HepG2 (cell line): Measurements from ENCODE around the gene NRSN2. TPM values are rescaled to one million over a fixed set of nuclear protein-coding genes. Genes with fewer than 3 reads are reported as not detected.

Experiments
- EZH2 ChIP-seq: conservative IDR thresholded peaks from 2 replicates; pipeline ENCODE4 v1.6.1; 2012; ENCODE audit warnings: mild to moderate bottlenecking, low read depth, low read length, moderate library complexity
- GPN1 ChIP-seq: sonication (generic); formaldehyde crosslinking; IDR thresholded peaks from 2 replicates; pipeline ENCODE4 v1.5.1; 2020; ENCODE audit warnings: missing genetic modification reagents, borderline replicate concordance
- MED13 ChIP-seq: sonication (generic); formaldehyde crosslinking; IDR thresholded peaks from 2 replicates; pipeline ENCODE4 v1.5.0; 2020; ENCODE audit warnings: missing genetic modification reagents
- MTF1 ChIP-seq: sonication (generic); formaldehyde crosslinking; IDR thresholded peaks from 2 replicates; pipeline ENCODE4 v1.5.0; 2020; ENCODE audit warnings: missing genetic modification reagents
- NR2F2 ChIP-seq: IDR thresholded peaks from 2 replicates; pipeline ENCODE4 v1.6.1; 2012; ENCODE audit warnings: low read depth, inconsistent platforms, borderline replicate concordance
- PCBP2 ChIP-seq: fragments of 200-400 bp; formaldehyde crosslinking; optimal IDR thresholded peaks from 2 replicates; pipeline ENCODE3; 2018; ENCODE audit warnings: low read length, low read depth; ENCODE audit not compliant: poor library complexity, severe bottlenecking
- SIN3A ChIP-seq: IDR thresholded peaks from 2 replicates; pipeline ENCODE4 v1.6.1; 2011; ENCODE audit warnings: low read depth, mild to moderate bottlenecking, control low read depth, low read length, borderline replicate concordance
- SKI ChIP-seq: fragments of 450-650 bp; IDR thresholded peaks from one replicate; pipeline ENCODE4 v1.6.1; 2018; ENCODE audit warnings: mild to moderate bottlenecking; ENCODE audit not compliant: partially characterized antibody
- THYN1 ChIP-seq: sonication (generic); formaldehyde crosslinking; IDR thresholded peaks from 2 replicates; pipeline ENCODE4 v1.8.1; 2023; ENCODE audit warnings: low read depth, mild to moderate bottlenecking, moderate library complexity, missing genetic modification reagents, borderline replicate concordance
- ZNF501 ChIP-seq: sonication (generic); formaldehyde crosslinking; IDR thresholded peaks from 2 replicates; pipeline ENCODE4 v1.5.1; 2020; ENCODE audit warnings: mild to moderate bottlenecking, moderate library complexity, missing genetic modification reagents
- ZSCAN21 ChIP-seq: sonication (generic); formaldehyde crosslinking; IDR thresholded peaks from 2 replicates; pipeline ENCODE4 v1.8.0; 2022; ENCODE audit warnings: mild to moderate bottlenecking, missing genetic modification reagents, moderate library complexity, borderline replicate concordance
- ZSCAN30 ChIP-seq: sonication (generic); formaldehyde crosslinking; IDR thresholded peaks from 2 replicates; pipeline ENCODE4 v1.5.0; 2020; ENCODE audit warnings: mild to moderate bottlenecking, missing genetic modification reagents
- ZZZ3 ChIP-seq: sonication (generic); formaldehyde crosslinking; IDR thresholded peaks from 2 replicates; pipeline ENCODE4 v1.4.0; 2020; ENCODE audit warnings: missing genetic modification reagents, mild to moderate bottlenecking, borderline replicate concordance
- polyA plus RNA-seq, 8 experiments: library from polyadenylated mRNA; depleted of rRNA in 3 of 8; stranded (reverse) in 7 of 8; unstranded in 1 of 8; fragments of >200 nt; fragmentation: Illumina TruSeq in 4 of 8; extraction: Trizol in 4 of 8; gene quantifications; 2 replicates each; pipeline versions ENCODE4 v1.2.1 to v1.2.3, GENCODE V29; 2011 to 2016; ENCODE audit warnings: low read depth in 4 of 8, missing spikeins in 1 of 8, mixed read lengths in 1 of 8; ENCODE audit not compliant: insufficient read depth in 1 of 8
- total RNA-seq, 5 experiments: library from RNA; depleted of rRNA; stranded (reverse); fragments of >200 nt; fragmentation: Illumina TruSeq; extraction: Trizol; gene quantifications; 2 replicates each; pipeline ENCODE4 v1.2.3, GENCODE V29; 2016; ENCODE audit warnings: low read depth in 1 of 5
- TF ChIP-seq, protein P1 (sequence below), 2 experiments: sonication (generic) in 1 of 2; formaldehyde crosslinking in 1 of 2; IDR thresholded peaks; 2 replicates each; pipeline versions ENCODE4 v1.6.1 to v1.9.0; 2014 to 2022; ENCODE audit warnings: antibody characterized with exemption in 1 of 2, borderline replicate concordance in 1 of 2, inconsistent platforms in 1 of 2, low read depth in 1 of 2, missing genetic modification reagents in 1 of 2
- TF ChIP-seq, protein P2 (sequence below): sonication (generic); formaldehyde crosslinking; IDR thresholded peaks from 2 replicates; pipeline ENCODE4 v1.8.0; 2022; ENCODE audit warnings: mild to moderate bottlenecking, missing genetic modification reagents; ENCODE audit not compliant: insufficient replicate concordance
- TF ChIP-seq, protein P3 (sequence below): sonication (generic); formaldehyde crosslinking; IDR thresholded peaks from 2 replicates; pipeline ENCODE4 v1.8.1; 2023; ENCODE audit warnings: mild to moderate bottlenecking, moderate library complexity, missing genetic modification reagents
- TF ChIP-seq, protein P4 (sequence below): sonication (generic); formaldehyde crosslinking; IDR thresholded peaks from 2 replicates; pipeline ENCODE4 v1.4.0; 2020; ENCODE audit warnings: missing genetic modification reagents

The NRSN2 gene
- total and polyA plus RNA-seq, 2 of the 13 experiments (the other 11 are each of a cell fraction or from before 2014, with no cell fraction given) = 32.3 to 49.4 TPM

DNA sequence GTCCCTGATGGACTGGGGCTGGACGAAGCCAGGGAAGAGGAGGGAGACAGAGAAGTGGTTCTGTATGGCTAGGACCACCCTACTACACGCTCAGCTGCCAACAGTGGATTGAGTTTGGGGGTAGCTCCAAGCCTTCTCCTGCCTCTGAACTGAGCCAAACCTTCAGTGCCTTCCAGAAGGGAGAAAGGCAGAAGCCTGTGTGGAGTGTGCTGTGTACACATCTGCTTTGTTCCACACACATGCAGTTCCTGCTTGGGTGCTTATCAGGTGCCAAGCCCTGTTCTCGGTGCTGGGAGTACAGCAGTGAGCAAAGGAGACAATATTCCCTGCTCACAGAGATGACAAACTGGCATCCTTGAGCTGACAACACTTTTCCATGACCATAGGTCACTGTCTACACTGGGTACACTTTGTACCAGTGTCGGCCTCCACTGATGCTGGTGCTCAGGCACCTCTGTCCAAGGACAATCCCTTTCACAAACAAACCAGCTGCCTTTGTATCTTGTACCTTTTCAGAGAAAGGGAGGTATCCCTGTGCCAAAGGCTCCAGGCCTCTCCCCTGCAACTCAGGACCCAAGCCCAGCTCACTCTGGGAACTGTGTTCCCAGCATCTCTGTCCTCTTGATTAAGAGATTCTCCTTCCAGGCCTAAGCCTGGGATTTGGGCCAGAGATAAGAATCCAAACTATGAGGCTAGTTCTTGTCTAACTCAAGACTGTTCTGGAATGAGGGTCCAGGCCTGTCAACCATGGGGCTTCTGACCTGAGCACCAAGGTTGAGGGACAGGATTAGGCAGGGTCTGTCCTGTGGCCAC lies 49.9 kb downstream of the NRSN2 start (continued):
- TF ChIP-seq, protein P1, sequence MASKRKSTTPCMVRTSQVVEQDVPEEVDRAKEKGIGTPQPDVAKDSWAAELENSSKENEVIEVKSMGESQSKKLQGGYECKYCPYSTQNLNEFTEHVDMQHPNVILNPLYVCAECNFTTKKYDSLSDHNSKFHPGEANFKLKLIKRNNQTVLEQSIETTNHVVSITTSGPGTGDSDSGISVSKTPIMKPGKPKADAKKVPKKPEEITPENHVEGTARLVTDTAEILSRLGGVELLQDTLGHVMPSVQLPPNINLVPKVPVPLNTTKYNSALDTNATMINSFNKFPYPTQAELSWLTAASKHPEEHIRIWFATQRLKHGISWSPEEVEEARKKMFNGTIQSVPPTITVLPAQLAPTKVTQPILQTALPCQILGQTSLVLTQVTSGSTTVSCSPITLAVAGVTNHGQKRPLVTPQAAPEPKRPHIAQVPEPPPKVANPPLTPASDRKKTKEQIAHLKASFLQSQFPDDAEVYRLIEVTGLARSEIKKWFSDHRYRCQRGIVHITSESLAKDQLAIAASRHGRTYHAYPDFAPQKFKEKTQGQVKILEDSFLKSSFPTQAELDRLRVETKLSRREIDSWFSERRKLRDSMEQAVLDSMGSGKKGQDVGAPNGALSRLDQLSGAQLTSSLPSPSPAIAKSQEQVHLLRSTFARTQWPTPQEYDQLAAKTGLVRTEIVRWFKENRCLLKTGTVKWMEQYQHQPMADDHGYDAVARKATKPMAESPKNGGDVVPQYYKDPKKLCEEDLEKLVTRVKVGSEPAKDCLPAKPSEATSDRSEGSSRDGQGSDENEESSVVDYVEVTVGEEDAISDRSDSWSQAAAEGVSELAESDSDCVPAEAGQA (IDR thresholded peaks at IDR 0.05; ENCODE audit: low read depth) = peak; percentile 60; the same call in 1 of the 2 replicates
- TF ChIP-seq, protein P1 (CRISPR knock-in tag; IDR thresholded peaks at IDR 0.05; ENCODE audit: borderline replicate concordance) = no peak
- TF ChIP-seq, protein P2, sequence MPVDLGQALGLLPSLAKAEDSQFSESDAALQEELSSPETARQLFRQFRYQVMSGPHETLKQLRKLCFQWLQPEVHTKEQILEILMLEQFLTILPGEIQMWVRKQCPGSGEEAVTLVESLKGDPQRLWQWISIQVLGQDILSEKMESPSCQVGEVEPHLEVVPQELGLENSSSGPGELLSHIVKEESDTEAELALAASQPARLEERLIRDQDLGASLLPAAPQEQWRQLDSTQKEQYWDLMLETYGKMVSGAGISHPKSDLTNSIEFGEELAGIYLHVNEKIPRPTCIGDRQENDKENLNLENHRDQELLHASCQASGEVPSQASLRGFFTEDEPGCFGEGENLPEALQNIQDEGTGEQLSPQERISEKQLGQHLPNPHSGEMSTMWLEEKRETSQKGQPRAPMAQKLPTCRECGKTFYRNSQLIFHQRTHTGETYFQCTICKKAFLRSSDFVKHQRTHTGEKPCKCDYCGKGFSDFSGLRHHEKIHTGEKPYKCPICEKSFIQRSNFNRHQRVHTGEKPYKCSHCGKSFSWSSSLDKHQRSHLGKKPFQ (CRISPR knock-in tag) = no peak
- TF ChIP-seq ZSCAN30 (CRISPR knock-in tag) = no peak; the same call in 1 of the 2 replicates
- 0 out of 2 replicates have a peak, but pooled peaks have one; percentile 32 for TF ChIP-seq ZZZ3 (CRISPR knock-in tag)
- TF ChIP-seq, protein P3, sequence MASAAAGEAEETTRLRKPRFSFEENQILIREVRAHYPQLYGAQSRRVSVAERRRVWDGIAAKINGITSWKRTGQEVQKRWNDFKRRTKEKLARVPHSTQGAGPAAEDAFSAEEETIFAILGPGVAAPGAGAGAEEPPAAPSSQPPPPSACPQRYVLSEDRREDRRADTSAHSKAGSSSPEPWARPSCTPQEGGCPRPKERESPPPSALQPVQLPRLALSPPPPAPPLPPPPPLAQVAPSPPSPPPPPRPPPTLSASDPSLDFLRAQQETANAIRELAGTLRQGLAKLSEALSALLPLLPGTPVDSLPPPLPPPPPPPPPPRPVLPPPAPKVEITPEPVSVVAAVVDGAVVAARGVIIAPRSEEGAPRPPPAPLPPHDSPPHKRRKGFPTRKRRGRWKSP (CRISPR knock-in tag) = no peak
- no peak for TF ChIP-seq GPN1
- TF ChIP-seq EZH2 = no peak
- peak; percentile 90; the same call in 1 of the 2 replicates for TF ChIP-seq MED13 (CRISPR knock-in tag)
- TF ChIP-seq SKI = peak; percentile 95
- no peak for TF ChIP-seq PCBP2
- TF ChIP-seq, protein P4, sequence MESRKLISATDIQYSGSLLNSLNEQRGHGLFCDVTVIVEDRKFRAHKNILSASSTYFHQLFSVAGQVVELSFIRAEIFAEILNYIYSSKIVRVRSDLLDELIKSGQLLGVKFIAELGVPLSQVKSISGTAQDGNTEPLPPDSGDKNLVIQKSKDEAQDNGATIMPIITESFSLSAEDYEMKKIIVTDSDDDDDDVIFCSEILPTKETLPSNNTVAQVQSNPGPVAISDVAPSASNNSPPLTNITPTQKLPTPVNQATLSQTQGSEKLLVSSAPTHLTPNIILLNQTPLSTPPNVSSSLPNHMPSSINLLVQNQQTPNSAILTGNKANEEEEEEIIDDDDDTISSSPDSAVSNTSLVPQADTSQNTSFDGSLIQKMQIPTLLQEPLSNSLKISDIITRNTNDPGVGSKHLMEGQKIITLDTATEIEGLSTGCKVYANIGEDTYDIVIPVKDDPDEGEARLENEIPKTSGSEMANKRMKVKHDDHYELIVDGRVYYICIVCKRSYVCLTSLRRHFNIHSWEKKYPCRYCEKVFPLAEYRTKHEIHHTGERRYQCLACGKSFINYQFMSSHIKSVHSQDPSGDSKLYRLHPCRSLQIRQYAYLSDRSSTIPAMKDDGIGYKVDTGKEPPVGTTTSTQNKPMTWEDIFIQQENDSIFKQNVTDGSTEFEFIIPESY (CRISPR knock-in tag) = peak; percentile 81; the same call in 1 of the 2 replicates
- peak; percentile 86 for TF ChIP-seq NR2F2
- TF ChIP-seq ZNF501 (CRISPR knock-in tag) = peak; percentile 24; the same call in 1 of the 2 replicates
- TF ChIP-seq SIN3A = 0 out of 2 replicates have a peak, but pooled peaks have one; percentile 64
- no peak for TF ChIP-seq MTF1 (CRISPR knock-in tag)
- no peak for TF ChIP-seq THYN1 (CRISPR knock-in tag)
- TF ChIP-seq ZSCAN21 (CRISPR knock-in tag) = peak; percentile 94
